GM20431 (cell line): Measurements from ENCODE around the gene POU1F1.
"Not testable (repeated sequence)": the region's sequence is repeated elsewhere in the genome, so short reads cannot be mapped to it uniquely, and the experiment has no call there.

Experiments used
- in situ Hi-C: fragments of 300-500 bp; cut with MseI, MboI; formaldehyde crosslinking; loops from one replicate; pipeline ENCODE4 v1.15.0; 2020; ENCODE audit warnings: low sequenced_read_pairs; ENCODE audit not compliant: unreplicated experiment

The POU1F1 gene

GRCh38 chr3:87267953-87268645, 8.3 kb downstream of the POU1F1 start:
- in situ Hi-C loops = no loop called here

DNA sequence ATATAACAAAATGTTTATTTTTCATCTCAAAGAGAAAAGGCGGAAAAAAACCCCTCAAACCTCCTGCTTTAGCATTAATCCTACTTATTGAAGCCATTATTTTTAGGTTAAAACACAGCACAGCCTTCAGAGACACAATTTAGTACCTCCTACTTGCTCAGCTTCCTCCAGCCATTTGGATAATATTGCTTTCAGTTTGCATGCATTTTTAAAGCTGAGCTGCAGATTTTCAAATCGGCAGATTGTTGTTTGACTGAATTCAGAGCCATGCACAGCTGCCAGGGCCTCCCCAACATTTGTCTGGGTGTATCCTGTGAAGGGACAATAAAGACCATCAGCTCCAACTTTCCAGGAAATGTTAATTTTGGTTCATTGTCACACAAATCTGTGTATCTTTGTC, 14.5 kb downstream of the POU1F1 start:
- in situ Hi-C loops = no loop called here

DNA sequence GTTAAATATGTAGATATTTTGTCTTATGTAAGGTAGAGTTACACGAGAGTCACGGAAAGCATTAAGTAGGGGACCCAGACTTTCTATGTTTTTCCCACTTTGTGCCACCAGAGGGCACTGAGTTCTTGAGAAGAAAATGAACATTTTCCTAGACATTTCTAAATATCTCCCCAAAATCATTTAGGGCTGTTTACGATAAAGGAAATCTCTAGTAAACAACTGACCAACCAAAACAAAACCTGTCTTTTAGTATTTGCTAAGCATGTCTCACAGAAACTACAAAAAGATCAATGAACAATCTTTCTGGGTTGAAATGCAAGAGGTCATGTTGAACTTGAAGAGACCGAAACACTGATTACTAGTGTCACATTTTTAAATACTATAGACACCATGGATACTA, 16.1 kb downstream of the POU1F1 start:
- in situ Hi-C loops = no loop called here

- in situ Hi-C loops = no loop called here
Measured at GRCh38 chr3:87250009-87250408, 26.4 kb downstream of the POU1F1 start.

- in situ Hi-C loops = no loop called here
Measured at GRCh38 chr3:87248831-87249230, 27.6 kb downstream of the POU1F1 start.

GRCh38 chr3:87248231-87248630, 28.2 kb downstream of the POU1F1 start:
- in situ Hi-C loops = not testable (repeated sequence)

- in situ Hi-C loops = no loop called here
Measured at GRCh38 chr3:87247430-87247773, 29.0 kb downstream of the POU1F1 start.

GRCh38 chr3:87246662-87247429, 29.5 kb downstream of the POU1F1 start:
- in situ Hi-C loops = no loop called here

DNA sequence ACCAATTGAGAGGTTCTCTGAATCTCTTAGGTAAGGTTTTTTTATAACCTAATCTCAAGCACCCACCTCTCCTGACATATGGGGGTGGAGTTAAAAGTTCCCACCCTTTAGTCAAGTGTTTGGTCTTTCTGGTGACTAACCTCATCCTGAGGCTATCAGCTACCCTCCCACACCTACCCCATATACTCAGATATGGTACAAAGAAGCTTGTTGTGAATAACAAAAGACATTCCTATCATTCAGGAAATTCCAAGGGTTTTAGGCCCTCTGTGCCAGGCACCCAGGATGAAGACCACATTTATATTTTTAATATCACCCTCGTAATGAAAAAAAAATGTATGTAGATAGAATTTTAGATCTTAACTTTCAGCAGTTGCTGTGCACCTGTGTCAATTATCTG, 40.3 kb downstream of the POU1F1 start:
- in situ Hi-C loops = no loop called here

DNA sequence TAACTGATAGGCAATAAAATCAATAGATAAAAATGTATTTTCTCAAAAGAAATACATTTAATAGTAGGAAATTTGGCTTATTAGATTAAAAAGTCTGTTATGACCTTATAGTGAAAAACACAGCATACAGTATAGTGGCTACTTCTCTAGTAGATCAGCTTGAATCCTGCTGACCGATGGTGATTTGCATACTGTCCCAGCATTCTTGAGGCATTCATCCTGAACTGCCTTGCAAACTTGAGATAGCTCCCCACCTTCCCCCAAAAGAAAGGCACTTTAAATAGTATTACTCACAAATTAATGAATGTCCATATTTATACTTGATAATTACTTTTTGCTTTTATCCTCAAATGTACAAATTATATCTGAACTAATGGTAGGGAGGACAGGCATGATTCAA, 42.6 kb downstream of the POU1F1 start:
- in situ Hi-C loops = no loop called here

- in situ Hi-C loops = no loop called here
Measured at GRCh38 chr3:87229113-87229512, 47.3 kb downstream of the POU1F1 start.

GRCh38 chr3:87228316-87228715, 48.1 kb downstream of the POU1F1 start:
- in situ Hi-C loops = no loop called here

DNA sequence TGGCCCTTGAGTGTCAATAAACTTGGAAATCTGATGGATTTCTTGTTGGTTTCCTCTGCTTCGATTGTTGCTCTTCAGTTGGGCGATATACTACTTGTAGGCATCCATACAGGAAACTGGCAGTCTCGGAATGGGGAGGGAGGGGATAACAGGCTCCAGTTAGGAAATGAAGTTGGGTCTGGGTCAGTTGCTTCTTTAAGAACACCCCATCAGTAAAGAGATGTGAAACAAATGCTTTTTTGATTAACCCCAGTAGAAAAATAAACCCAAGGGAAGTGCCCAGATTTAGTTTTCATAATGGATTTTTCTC, 48.6 kb downstream of the POU1F1 start:
- in situ Hi-C loops = no loop called here

DNA sequence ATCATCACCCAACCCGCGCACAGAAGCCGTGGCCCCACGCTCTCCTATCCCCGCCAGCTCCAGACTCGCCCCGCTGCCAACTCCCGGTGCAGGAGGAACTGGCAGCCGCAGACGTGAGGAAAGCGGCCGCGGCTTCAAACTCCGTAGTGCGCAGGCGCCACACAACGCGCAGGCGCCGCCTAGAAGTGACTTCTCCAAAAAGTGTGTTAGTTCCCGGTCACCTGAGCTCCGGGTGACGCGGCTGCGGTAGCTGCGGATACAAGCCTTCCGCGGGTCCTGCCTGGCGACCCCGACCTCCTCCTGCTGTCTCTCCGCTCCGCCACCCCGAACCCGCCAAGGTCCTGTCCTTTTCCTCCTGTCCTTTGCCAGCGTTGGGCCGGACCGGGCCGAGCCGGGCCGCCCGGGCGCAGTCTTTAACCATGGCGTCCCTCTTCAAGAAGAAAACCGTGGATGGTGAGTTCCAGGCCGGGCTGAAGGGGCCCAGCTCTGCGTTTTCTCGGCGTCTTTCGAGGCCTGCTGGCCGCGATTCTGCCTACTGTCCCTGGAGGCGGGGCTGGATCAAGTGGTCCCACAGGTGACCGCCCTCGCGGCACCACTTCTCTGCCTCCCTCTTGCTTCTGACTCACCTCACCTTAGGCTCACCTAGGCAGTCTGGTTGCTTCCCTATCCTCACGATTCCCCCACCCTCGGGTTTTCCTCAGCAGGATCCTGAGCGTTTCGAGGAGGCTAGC, 49.1 kb downstream of the POU1F1 start, which contains the start of gene CHMP2B:
Gene CHMP2B, plus strand, starts transcription at position 206 of the 731 bp plus-strand sequence. Its CDS starts 214 bp downstream, at position 420.
- in situ Hi-C loops = no loop called here

DNA sequence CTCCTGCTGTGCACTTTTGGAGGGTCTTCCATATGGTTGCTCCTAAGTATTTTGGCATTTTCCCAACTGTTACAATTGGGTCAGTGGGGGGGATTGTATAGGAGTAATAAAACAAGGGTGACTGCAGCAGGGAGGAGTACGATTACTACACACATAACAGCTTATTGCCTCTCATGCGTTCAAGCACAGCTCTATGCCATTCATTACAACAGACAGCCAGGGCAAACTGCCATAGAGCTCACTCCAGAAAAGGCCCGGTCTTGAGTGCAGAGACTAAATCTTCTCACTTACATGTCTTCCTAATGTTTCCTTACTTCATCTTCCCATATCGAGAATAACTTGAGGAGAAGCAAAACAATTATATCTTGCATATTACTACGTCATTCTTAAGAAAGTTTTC, 50.7 kb downstream of the POU1F1 start:
- in situ Hi-C loops = no loop called here

DNA sequence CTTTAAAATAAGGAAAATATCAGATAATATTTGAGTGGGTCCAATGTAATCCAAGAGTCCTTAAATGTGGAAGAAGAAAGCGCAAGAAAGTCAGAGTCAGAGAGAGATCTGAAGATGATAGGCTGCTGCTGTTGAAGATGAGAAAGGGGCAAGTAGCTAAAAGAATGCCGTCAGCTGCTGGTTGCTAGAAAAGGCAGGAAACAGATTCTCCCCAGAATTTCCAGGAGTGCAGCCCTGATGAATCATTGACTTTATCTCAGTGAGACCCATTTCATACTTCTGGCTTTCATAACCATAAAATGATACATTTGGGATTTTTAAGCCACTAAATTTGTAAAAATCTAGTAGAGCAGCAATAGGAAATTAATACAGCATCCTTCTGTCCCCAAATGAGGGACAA, 56.8 kb downstream of the POU1F1 start:
- in situ Hi-C loops = no loop called here

DNA sequence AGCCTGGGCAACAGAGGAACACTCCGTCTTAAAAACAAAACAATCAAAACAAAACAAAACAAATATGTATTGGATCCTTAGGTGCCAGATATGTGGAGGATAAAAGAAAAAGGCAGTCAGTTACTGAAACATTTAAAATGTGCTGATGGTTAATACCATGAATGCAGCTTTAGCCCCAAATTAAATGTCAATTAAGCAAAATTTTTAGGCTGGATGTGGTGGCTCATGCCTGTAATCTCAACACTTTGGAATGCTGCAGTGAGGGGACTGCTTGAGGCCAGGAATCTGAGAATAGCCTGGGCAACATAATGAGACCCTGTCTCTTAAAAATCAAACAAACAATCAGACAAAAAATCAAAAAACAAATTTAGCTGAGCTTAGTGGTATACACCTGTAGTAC, 57.8 kb downstream of the POU1F1 start:
- in situ Hi-C loops = no loop called here
